ENCODE results near the gene CAB39. TPM values are rescaled to one million over a fixed set of nuclear protein-coding genes. Genes with fewer than 3 reads are reported as not detected.

CAB39 gene
- polyA plus RNA-seq, 1 donor, result 90.3 TPM

GRCh38 chr2:230783101-230783500 lies 70.5 kb downstream of the CAB39 start:
- DNase-seq, result no peak

GRCh38 chr2:230784795-230785194 lies 72.2 kb downstream of the CAB39 start:
- DNase-seq, result no peak

GRCh38 chr2:230785346-230785745 lies 72.7 kb downstream of the CAB39 start:
- no peak for DNase-seq

GRCh38 chr2:230787101-230787500 lies 74.5 kb downstream of the CAB39 start:
- no peak for DNase-seq

GRCh38 chr2:230788554-230789175 lies 76.0 kb downstream of the CAB39 start:
- no peak for DNase-seq

GRCh38 chr2:230790981-230791380 lies 78.3 kb downstream of the CAB39 start:
- no peak for DNase-seq

GRCh38 chr2:230793572-230794359 lies 81.1 kb downstream of the CAB39 start:
- no peak for DNase-seq

- no peak for DNase-seq
These were observed 81.9 kb downstream of the CAB39 start for GRCh38 chr2:230794497-230794896.

GRCh38 chr2:230795856-230796255 lies 83.2 kb downstream of the CAB39 start:
- no peak for DNase-seq

GRCh38 chr2:230796280-230796862 lies 83.7 kb downstream of the CAB39 start:
- DNase-seq, result no peak

- no peak for DNase-seq
These were observed 85.2 kb downstream of the CAB39 start for GRCh38 chr2:230797515-230798495.

- peak; percentile 64 for DNase-seq
These were observed 86.2 kb downstream of the CAB39 start for GRCh38 chr2:230798769-230799399.

GRCh38 chr2:230805353-230806017 lies 92.8 kb downstream of the CAB39 start:
- no peak for DNase-seq

GRCh38 chr2:230807729-230808128 lies 95.1 kb downstream of the CAB39 start:
- no peak for DNase-seq

GRCh38 chr2:230809015-230809414 lies 96.4 kb downstream of the CAB39 start:
- DNase-seq, result no peak

- no peak for DNase-seq
These were observed 97.1 kb downstream of the CAB39 start for GRCh38 chr2:230809677-230810251.

- DNase-seq, result no peak
These were observed 98.9 kb downstream of the CAB39 start for GRCh38 chr2:230811508-230811907.

- DNase-seq, result no peak
These were observed 99.4 kb downstream of the CAB39 start for GRCh38 chr2:230812033-230812432.

GRCh38 chr2:230814616-230815015 lies 102.0 kb downstream of the CAB39 start:
- no peak for DNase-seq

- DNase-seq, result no peak
These were observed 102.4 kb downstream of the CAB39 start for GRCh38 chr2:230815088-230815487.

GRCh38 chr2:230816735-230817134 lies 104.1 kb downstream of the CAB39 start:
- DNase-seq, result no peak
